Ascending aorta (tissue), 2 donors: ENCODE data around the gene CERK. TPM values are rescaled to one million over a fixed set of nuclear protein-coding genes. Genes with fewer than 3 reads are reported as not detected.
"Not testable (repeated sequence)": the region's sequence is repeated elsewhere in the genome, so short reads cannot be mapped to it uniquely, and the experiment has no call there.

Source experiments
- DNase-seq, 2 donors: peaks; one replicate each; pipeline ENCODE4 v3.0.0-alpha.2; 2019; ENCODE audit warnings: low spot score in 2 of 2
- H3K27ac ChIP-seq, 2 donors: fragments of 200-600 bp; sonication (generic); one replicate each; pipeline ENCODE4 v1.5.1; 2016 to 2017; ENCODE audit warnings: mild to moderate bottlenecking in 1 of 2
- H3K27me3 ChIP-seq: fragments of 200-600 bp; sonication (generic); one replicate; pipeline ENCODE4 v1.5.1; 2017
- H3K36me3 ChIP-seq, 2 donors: fragments of 200-600 bp; sonication (generic); one replicate each; pipeline ENCODE4 v1.5.1; 2016
- H3K4me1 ChIP-seq, 2 donors: fragments of 200-600 bp; sonication (generic); one replicate each; pipeline ENCODE4 v1.5.1; 2016 to 2017; ENCODE audit warnings: mild to moderate bottlenecking in 1 of 2
- H3K4me3 ChIP-seq, 2 donors: fragments of 200-600 bp; sonication (generic); one replicate each; pipeline ENCODE4 v1.5.1; 2016 to 2017; ENCODE audit warnings: mild to moderate bottlenecking in 1 of 2
- H3K9me3 ChIP-seq, 2 donors: fragments of 200-600 bp; sonication (generic); one replicate each; pipeline ENCODE4 v1.5.1; 2016
- intact Hi-C: fragments of 100-400 bp; cut with DNase I; formaldehyde crosslinking; loops from one replicate; pipeline ENCODE4 v1.15.1; 2023
- total RNA-seq: library from RNA; depleted of rRNA; stranded (reverse); fragments of >200 nt; gene quantifications from one replicate; pipeline ENCODE4 v1.1.0, GENCODE V29; 2016
- TF ChIP-seq, protein P1 (sequence below), 3 experiments: fragments of 200-600 bp in 2 of 3; fragments of 450-650 bp in 1 of 3; sonication (generic) in 2 of 3; IDR thresholded peaks; one replicate each; pipeline ENCODE4 v1.5.1; 2016 to 2019; ENCODE audit warnings: antibody characterized with exemption in 3 of 3, mild to moderate bottlenecking in 1 of 3, moderate library complexity in 1 of 3

Gene CERK
- total RNA-seq, 1 donor from 2014 or later, result 27.5 TPM

DNA sequence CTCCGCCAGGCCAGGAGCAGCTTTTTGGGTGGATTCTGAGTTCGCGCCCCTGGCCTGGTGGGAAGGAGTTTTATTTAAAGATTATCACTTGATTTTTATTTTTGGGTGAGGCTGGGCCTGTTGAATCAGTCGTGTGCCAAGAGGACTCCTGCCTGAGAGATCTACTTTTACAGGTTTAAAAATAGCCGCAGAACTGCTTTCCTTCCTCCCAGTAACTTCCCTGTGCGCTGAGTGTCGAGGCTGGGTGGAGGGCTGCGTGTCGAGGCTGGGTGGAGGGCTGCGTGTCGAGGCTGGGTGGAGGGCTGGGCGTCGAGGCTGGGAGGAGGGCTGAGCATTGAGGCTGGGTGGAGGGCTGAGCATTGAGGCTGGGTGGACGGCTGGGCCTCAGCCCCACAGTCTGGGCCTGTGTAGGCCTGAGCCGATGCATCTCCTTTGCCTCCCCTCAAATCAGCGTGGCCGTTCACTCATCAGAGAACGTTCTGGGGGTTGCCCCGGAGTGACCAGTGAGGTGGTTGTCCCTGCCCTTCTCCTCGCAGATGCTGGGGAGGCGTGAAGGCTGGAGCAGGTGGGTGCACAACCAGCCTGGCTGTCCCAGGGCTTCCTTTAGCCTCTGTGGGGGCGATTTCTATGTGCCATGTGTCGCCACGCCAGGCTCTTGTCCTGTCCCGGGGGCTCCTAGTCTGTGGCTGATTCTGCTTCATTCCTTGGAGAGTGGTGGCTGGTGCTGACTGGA, 87.8 kb downstream of the CERK start:
- Histone ChIP-seq H3K4me1 (peaks cover 0 to 3% of the 10 kb centered on the region in 2 donors), H3K4me3 (no peak overlapping the region), H3K27me3 (no peaks in the 10 kb centered on the region), H3K36me3 (no peaks in the 10 kb centered on the region), H3K27ac (no peak overlapping the region), H3K9me3 (no peaks in the 10 kb centered on the region)
- DNase-seq, result no peak
- TF ChIP-seq, protein P1, sequence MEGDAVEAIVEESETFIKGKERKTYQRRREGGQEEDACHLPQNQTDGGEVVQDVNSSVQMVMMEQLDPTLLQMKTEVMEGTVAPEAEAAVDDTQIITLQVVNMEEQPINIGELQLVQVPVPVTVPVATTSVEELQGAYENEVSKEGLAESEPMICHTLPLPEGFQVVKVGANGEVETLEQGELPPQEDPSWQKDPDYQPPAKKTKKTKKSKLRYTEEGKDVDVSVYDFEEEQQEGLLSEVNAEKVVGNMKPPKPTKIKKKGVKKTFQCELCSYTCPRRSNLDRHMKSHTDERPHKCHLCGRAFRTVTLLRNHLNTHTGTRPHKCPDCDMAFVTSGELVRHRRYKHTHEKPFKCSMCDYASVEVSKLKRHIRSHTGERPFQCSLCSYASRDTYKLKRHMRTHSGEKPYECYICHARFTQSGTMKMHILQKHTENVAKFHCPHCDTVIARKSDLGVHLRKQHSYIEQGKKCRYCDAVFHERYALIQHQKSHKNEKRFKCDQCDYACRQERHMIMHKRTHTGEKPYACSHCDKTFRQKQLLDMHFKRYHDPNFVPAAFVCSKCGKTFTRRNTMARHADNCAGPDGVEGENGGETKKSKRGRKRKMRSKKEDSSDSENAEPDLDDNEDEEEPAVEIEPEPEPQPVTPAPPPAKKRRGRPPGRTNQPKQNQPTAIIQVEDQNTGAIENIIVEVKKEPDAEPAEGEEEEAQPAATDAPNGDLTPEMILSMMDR (IDR thresholded peaks at IDR 0.05), result no peak
- intact Hi-C loops, result no loop called here

DNA sequence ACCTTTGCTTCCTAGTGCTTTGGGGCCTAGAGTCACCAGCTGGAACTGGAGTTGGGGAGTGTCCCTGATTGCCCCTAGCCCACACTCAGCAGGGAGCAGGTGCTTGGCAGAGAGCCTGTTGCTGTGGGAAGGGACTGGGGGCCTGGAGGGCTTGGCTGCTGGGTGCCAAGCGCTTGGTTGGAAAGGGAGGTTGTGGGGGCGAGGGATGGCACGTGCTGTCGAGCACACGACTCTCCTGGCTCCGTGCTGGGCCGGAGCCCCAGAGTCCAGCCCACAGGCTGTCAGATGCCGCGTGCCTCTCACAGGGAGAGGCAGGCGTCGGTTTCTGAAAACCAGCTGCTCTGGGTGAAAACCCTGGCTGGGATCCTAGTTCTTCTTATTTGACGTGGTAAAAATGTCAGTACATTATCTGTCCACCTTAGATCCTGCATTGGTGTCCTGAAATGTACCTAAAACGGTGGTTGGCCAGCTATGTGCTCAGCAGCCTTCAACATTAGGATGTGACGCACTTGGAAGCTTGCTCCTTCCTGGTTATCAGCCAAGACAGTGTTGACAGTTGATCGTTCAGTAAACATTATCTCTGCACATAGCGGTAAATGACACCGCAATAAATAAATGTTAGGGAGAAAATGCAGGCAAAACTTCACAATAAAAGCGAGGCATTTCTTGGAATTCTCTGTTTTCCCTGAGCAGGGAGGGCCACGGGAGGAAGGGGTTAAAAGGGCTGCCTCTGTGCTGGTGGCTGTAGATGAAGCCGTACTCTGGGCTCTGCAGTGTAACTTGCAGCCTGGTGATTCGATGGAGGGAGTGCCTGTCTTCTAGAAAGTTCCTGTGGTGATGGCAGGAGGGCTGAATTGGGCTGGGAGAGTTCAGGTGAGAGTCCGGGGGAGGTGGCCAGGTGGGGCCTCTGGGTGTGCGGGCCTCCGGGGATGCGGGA, 88.6 kb downstream of the CERK start:
- DNase-seq, result no peak
- Histone ChIP-seq H3K4me3 (no peak overlapping the region), H3K4me1 (peaks cover 0 to 3% of the 10 kb centered on the region in 2 donors), H3K36me3 (no peaks in the 10 kb centered on the region), H3K9me3 (no peaks in the 10 kb centered on the region), H3K27ac (no peak overlapping the region), H3K27me3 (no peaks in the 10 kb centered on the region)
- intact Hi-C loops, result no loop called here
- TF ChIP-seq, protein P1 (IDR thresholded peaks at IDR 0.05), result no peak

DNA sequence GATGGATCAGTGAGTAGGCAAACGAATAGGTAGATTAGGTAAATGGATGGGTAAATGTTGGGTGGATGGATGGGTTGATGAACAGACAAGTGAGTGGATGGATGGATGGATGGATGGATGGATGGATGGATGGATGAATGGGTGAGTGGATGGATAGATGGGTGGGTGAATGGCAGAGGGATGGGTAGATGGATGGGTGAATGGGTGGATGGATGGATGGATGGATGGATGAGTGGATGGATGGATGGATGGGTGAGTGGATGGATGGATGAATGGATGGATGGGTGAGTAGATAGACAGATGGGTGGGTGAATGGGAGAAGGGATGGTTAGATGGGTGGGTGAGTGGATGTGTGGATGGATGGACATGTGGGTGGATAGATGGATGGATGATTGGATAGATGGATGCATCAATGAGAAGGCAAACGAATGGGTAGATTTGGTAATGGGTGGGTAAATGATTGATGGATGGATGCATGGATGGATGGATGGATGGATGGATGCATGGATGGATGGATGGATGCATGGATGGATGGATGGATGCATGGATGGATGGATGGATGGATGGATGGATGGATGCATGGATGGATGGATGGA, 89.7 kb downstream of the CERK start:
- H3K27me3 ChIP-seq, H3K27ac ChIP-seq, H3K36me3 ChIP-seq, H3K4me3 ChIP-seq, intact Hi-C loops, H3K4me1 ChIP-seq, H3K9me3 ChIP-seq, DNase-seq: not testable (repeated sequence)

DNA sequence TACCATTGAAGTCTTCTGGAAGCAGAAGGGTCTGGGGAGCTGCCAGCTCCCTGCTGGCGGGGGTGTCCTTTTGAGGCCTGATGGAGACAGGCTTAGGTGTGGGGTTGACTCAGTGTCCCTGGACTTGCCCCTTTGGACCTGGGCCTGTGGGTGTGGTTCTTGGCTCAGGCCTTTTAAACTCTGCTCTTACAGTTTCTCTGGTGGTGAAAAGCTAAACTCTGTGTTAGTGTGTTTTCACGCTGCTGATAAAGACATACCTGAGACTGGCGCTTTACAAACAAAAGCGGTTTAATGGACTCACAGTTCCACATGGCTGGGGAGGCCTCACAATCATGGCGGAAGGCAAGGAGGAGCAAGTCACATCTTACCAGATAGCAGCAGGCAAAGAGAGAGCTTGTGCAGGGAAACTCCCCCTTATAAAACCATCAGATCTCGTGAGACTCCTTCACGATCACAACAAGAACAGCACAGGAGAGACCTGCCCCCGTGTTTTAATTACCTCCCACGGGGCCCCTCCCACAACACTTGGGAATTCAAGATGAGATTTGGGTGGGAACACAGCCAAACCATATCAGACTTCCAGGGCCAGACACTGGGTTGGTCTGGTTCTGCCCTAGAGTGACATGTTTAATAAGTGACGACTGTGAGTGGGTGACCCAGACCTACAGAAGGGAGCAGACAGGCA, 91.4 kb downstream of the CERK start:
- no peak overlapping the region for H3K27ac ChIP-seq
- no peak for DNase-seq
- H3K9me3 ChIP-seq, result no peaks in the 10 kb centered on the region
- intact Hi-C loops, result no loop called here
- H3K4me1 ChIP-seq, result peaks cover 0 to 3% of the 10 kb centered on the region in 2 donors
- no peaks in the 10 kb centered on the region for H3K27me3 ChIP-seq
- H3K4me3 ChIP-seq, result no peak overlapping the region
- TF ChIP-seq, protein P1 (IDR thresholded peaks at IDR 0.05), result no peak
- no peaks in the 10 kb centered on the region for H3K36me3 ChIP-seq

DNA sequence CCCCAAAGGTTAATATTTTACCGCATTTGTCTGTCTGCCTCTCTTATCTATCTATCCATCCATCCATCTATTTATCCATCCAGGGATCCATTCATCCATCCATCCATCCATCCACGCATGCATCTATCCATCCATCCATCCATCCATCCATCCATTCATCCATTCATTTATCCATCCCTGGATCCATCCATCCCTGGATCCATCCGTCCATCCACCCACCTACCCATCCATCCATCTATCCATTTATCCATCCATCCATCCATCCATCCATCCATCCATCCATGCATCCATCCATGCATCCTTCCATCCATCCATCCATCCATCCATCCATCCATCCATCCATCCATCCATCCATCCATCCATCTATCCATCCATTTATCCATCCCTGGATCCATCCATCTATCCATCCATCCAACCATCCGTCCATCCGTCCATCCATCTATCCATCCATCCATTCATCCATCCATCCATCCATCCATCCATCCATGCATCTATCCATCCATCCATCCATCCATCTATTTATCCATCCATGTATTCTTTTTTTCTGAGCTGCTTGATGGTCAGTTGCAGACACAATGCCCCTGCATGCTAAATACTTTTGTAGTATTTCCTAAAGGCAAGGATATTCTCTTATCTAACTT, 95.1 kb downstream of the CERK start:
- H3K9me3 ChIP-seq, H3K27me3 ChIP-seq, H3K4me3 ChIP-seq, H3K27ac ChIP-seq, H3K36me3 ChIP-seq, intact Hi-C loops, H3K4me1 ChIP-seq, DNase-seq: not testable (repeated sequence)

DNA sequence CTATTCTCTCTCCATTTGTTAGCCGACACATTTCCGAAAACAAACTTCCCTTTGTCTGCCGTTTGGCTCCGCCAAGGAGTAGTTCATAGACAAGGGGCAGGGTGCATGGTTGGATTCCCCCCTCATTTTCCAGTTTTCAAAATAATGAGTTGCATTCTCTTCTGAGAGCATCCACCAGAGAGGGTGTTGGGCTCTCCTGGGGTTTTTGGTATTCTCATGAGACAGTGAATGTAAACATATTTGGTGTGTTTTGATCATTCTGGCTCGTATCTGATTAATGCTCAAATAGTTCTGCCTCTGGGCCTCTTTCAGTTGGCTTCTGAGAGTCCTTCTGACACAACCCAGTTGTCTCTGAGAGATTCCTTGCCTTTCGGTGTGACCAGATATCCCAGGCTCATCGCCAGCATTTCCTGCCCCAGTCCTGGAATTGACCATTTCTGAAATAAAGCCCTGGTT, 96.2 kb downstream of the CERK start:
- TF ChIP-seq, protein P1 (IDR thresholded peaks at IDR 0.05), result no peak
- intact Hi-C loops, result no loop called here

More for the DNA sequence above, 96.2 kb downstream of the CERK start:
- Histone ChIP-seq H3K27me3 (no peaks in the 10 kb centered on the region), H3K4me3 (no peak overlapping the region), H3K4me1 (no peaks in the 10 kb centered on the region), H3K27ac (no peak overlapping the region), H3K9me3 (no peaks in the 10 kb centered on the region), H3K36me3 (no peaks in the 10 kb centered on the region)
- no peak for DNase-seq
